HG03575 (cell line): ENCODE results near the gene ASGR2.
"Not testable (repeated sequence)": the region's sequence is repeated elsewhere in the genome, so short reads cannot be mapped to it uniquely, and the experiment has no call there.

Source experiments
- ATAC-seq: cut with Tn5 transposase; IDR thresholded peaks from one replicate; pipeline ENCODE4 v1.9.1; 2021; ENCODE audit not compliant: unreplicated experiment, insufficient number of reproducible peaks, low FRiP score; ENCODE audit errors: extremely low read depth

The ASGR2 gene, protein sequence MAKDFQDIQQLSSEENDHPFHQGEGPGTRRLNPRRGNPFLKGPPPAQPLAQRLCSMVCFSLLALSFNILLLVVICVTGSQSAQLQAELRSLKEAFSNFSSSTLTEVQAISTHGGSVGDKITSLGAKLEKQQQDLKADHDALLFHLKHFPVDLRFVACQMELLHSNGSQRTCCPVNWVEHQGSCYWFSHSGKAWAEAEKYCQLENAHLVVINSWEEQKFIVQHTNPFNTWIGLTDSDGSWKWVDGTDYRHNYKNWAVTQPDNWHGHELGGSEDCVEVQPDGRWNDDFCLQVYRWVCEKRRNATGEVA

DNA sequence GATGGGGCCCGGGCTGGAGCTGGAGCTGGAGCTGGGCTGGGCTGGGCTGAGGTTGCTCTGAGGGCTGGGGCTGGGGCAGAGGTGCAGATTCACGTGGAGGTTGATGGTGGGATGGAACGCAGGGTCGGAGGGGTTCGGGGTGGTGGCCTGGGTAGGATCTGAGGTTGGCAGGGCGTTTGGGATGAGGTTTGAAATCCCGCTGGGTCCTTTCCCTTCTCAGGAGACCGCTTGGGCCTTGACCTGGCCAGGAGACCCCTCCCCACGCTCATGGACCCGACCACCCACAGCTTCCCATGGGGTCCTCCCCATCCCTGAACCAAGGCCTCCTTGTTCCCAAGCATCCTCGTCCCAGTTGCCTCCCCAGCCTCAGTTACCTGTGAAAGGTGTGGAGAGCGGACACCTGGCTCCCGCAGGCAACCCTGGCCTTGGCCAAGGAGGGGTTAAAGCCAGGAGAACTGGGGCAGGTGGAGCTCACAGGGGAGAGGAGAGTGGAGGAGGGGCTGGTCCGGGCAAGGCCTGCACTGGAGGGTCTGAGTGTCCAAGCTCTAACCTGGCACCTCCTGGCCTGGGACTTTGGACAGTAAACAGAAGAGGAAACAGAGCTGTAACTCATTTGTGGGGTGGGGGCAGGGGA, at the start of gene ASGR2:
ASGR2 (minus strand) TSS at position 582 of the 634 bp plus-strand sequence. CDS start 582 bp downstream, outside the sequence.
- no peak for ATAC-seq

DNA sequence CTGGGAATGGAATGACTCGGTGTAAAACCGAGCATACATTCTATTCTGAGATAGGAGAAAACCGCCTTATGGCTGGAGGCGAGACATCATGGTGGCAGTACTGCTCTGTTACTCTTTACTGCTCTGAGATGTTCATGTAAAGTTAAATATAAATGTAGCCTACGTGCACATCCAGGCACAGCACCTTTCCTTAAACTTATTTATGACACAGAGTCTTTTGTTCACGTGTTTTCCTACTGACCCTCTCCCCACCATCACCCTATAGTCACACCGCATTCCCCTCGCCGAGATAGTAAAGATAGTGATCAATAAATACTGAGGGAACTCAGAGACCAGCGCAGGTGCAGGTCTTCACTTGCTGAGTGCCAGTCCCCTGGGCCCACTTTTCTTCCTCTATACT, 44.9 kb upstream of the ASGR2 start:
- ATAC-seq, result not testable (repeated sequence)

DNA sequence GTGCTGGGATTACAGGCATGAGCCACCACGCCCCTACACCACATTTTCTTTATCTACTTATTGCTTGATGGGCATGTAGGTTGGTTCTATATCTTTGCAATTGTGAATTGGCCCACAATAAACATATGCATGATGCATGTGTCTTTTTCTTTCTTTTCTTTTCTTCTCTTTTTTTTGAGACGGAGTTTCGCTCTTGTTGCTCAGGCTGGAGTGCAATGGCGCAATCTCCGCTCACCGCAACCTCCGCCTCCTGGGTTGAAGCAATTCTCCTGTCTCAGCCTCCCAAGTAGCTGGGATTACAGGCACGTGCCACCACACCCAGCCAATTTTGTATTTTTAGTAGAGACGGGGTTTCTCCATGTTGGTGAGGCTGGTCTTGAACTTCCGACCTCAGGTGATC, 43.8 kb upstream of the ASGR2 start:
- not testable (repeated sequence) for ATAC-seq

DNA sequence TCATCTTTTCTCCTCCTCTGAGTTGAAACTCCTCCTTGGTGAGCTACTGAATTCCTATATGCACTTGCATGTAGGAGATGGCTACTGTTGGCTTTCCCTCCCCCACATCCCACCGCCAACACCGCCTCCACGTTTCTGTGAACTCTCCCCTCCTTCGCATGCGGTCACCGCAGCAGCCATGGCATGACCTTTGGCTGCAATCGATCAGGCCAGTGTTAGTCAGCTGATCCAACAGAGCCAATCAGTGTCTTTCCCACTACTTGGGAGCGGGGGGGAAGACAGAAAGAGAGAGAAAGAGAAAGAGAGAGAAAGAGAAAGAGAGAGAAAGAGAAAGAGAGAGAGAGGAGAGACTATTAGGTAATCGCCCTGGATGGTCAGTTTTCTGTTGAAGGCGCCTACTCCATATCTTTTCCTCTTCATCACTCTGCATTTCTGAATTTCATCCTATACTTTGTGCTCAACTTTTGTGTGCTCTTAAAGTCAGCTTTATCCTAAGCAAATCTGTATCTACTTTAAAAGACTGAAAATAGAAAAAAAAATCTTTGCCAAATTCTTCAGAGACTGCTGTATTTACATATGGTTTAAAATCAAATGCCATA, 41.8 kb upstream of the ASGR2 start:
- no peak for ATAC-seq

DNA sequence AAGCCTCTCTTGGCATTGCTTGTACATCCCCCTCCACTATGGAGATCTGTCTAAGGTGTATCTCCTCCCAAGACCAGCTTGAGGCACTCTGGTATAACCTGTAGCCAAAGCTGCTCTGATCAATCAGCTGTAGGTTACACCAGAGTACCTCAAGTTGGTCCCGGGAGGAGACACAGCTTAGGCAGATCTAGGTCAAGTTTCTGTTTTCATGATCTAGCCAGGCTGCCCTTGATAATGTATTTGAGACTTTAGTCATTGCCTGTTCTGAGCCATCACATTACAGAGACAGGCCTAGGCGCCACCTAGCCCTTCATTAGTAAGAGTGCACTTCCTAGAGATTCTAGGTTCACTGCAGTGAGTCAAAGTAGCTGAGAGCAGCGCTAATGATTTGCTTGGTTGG, 33.1 kb upstream of the ASGR2 start:
- no peak for ATAC-seq

DNA sequence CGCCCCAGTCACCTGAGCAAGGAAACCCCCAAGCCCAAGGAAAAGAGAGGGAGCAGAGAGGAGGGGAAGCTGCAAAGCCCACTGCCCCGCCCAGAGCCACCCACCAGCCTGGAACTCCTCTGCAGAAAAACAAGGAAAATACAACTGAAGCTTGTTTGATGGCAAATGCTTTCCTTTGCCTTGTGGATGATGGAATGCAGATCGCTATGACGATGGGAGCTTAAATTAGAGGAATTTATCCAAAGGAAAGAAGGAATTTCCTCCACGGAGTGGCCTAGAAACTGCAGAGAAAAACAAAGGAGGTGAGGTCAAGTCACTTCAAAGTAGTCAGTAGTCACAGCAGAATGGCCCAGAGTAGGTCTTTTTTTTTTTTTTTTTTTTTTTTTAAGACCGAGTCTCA, 31.5 kb upstream of the ASGR2 start:
- ATAC-seq, result no peak

DNA sequence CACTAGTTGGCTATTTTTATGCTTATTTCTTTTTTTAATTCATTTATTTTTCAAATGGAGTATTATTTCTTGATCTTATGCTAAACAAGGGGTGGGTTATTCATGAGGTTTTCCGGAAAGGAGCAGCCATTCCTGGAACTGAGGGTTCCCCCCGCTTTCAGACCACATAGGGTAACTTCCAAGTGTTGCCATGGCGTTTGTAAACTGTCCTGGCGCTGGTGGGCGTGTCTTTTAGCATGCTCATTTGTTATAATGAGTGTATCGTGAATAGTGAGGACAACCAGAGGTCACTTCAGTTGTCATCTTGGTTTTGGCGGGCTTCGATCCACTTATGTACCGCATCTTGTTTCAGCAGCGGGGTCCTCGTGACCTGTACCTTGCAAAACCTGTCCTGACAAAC, 29.6 kb upstream of the ASGR2 start:
- ATAC-seq, result no peak

DNA sequence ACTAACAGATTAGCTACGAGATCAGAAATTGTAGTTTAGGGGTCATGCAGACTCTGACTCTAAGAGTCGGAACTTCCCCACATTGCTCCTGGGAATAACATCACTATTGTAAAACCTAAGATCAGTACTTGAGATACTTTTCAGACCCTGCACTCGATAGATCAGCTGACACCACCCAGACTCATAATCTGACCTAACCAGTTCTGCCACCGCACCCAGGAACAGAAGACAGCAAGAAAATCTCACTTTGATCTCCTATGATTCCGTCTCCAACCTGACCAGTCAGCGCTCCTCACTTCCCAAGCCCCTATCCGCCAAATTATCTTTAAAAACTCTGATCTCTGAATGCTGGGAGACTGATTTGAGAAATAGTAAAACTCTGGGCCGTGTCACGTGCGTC, 27.2 kb upstream of the ASGR2 start:
- no peak for ATAC-seq

DNA sequence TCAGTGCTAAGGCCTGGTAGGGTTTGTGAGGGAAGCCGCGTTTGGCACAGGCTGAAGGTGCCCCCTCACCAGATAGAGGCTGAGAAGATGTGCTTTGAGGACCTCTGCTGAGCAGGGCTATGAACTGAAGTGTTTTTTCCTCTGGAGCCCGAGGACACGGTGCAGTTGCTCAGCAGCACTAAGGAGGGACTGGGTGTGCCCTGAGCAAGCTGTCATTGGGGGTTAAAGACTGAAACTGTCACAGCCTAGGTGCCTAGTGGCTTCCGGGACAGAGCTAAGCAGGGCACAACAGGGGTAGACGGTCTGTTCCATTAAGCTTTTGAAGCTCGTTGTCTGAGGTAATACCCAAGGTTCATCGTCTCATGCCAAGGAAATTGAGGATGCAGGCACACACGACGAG, 24.8 kb upstream of the ASGR2 start:
- ATAC-seq, result no peak

DNA sequence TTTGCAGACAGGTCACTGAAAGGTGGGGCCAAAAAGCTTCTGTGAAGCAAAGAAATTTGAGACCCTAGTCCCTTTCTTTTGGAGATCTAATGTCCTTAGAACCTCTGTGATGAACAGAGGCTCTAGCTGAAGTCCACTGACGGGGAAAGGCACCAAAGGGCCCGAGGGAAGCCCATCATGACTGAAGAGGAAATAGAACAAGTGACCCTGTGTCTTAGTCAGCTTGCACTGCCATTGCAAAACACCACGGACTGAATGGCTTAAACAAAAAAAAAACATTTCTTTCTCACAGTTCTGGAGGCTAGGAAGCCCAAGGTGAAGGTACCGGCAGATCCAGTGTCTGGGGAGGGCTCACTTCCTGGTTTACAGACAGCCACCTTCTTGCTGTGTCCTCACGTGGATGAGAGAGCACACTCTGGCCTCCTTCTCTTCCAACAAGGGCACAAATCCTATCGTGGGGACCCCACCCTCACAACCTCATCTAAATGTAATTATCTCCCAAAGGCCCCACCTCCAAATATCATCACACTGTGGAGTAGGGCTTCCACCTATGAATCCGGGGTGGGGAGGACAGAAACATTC, 24.3 kb upstream of the ASGR2 start:
- no peak for ATAC-seq

DNA sequence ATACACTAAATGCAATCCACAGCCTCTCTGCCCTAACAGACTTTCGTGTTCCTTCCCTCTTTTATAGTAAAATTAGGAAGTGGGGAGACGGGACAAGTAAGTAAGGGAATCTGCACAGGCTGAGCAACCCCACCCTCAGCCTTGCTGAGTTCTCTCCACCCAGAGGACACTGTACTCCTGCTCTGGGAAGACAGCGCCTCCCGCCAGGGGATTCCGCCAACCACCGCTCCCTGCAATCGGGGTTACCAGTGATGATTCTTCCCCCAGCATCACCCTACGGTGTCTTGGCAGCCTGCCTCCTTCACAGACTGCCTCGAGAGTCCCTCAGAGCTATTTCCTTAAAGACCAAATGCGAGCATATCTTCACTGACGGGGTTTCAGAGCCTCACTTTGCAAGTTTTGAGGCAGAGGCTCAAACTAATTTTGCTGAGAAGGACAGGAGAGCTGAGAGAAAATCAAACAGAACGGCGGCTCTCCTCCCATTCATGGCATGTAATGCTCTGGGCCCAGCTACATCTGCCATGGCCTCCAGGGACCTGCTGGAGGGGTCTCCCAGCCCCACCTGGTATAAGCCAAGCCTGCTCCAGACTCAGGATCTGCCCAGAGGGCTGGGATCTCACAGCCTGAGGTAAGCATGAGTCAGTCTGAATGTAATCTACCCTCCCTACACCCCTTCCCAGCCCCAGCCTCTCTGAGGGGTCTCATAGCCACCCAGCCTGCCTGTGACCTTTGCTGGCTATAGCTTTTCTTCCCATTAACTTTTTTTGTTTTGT, 22.7 kb upstream of the ASGR2 start:
- no peak for ATAC-seq

DNA sequence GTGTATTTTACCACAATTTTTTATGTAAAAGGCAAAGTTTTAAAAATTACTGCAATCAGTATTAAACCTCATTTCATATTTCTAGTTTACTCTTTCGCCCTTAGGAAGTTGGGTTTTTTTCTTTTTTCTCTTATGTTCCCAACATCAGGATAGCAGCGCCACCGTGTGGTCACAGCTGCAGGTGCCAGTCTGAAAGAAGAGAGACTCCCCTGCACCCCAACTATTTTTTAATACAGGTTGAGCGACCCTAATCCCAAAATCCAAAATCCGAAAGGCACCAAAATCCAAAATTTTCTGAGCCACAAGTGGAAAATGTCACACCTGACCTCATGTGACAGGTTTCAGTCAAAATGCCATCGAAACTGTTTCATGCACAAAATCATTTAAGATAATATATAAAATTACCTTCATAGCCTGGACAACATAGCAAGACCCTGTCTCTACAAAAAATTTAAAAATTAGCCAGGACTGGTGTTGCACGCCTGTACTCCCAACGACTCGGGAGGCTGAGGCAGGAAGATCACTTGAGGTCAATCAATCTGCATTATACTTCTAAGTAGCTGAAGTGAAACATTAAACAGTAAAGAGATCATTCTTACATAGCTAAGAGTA, 21.8 kb upstream of the ASGR2 start:
- ATAC-seq, result no peak

DNA sequence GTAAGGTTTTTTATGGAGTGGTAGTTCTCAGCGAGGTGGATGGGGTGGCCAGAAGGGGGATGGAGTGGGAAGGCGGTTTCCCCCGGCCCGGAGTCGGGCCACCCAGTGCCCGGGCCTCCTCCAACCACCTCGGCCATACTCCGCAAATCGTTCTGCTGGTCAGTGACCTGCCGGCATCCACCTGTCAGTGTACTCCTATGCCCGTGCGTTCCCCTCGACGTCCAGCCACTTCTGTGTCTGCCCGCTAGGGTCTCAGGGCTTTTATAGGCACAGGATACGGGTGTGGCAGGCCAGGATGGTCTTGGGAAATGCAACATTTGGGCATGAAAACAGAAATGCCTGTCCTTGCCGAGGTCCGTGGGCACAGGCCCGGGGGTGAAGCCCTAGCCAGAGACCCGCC, 19.3 kb upstream of the ASGR2 start:
- ATAC-seq, result no peak

DNA sequence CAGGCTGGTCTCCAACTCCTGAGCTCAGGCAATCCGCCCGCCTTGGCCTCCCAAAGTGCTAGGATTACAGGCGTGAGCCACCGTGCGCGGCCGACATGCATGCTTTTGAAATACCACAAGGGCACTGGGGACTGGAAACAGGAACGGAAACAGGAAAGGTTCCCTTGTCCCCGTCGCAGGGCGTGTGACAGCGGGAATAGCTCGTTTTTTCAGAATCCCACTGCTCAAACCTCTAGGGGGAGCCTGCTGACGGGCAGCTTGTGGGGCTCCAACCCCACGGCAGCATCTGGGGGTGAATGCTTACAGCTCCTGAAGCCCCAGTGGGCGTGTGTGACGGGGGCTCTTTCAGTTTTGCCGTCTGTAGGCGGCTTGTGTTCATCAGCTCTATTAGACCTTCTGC, 18.8 kb upstream of the ASGR2 start:
- no peak for ATAC-seq

DNA sequence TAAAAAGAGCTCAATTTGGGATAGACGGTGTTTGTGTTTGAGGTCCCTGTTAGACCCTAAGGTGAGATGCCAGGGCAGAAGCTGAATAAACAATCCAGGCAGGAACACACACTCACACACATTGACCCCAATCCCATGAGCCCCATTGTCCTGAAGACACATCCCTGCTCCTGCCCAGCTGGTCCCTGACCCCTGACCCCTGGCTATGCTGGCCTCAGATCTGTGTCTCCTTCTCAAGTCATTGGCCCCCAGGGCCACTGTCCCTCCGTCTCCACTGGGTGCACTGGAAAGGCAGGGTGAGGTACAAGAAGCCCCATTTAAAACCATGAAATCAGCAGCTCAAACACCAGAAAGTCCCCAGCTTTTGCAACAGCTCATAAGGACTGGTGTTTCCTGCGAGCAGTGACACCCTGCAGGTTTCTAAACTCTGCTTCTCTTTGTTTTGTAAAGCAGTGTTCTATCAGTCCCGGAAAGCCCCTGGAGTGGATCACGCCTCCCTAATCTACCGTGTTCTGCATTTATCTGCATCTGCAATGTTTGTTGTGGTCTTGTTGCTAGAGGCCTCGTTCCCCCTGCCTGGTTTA, 18.0 kb upstream of the ASGR2 start:
- no peak for ATAC-seq

DNA sequence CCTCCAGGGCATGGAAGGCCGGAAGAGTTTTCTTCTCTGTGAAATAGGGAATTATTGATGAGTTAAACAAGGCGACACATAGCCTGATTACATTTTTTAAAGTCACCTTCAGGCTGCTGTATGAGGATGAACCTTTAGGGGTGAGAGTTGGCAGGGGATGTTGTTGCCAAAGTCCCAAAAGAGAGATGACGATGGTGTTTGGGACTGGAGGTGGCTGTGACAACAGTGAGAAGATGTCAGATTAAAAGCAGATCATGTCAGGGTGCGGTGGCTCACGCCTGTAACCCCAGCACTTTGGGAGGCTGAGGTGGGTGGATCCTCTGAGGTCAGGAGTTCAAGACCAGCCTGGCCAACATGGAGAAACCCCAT, 16.8 kb upstream of the ASGR2 start:
- ATAC-seq, result no peak

DNA sequence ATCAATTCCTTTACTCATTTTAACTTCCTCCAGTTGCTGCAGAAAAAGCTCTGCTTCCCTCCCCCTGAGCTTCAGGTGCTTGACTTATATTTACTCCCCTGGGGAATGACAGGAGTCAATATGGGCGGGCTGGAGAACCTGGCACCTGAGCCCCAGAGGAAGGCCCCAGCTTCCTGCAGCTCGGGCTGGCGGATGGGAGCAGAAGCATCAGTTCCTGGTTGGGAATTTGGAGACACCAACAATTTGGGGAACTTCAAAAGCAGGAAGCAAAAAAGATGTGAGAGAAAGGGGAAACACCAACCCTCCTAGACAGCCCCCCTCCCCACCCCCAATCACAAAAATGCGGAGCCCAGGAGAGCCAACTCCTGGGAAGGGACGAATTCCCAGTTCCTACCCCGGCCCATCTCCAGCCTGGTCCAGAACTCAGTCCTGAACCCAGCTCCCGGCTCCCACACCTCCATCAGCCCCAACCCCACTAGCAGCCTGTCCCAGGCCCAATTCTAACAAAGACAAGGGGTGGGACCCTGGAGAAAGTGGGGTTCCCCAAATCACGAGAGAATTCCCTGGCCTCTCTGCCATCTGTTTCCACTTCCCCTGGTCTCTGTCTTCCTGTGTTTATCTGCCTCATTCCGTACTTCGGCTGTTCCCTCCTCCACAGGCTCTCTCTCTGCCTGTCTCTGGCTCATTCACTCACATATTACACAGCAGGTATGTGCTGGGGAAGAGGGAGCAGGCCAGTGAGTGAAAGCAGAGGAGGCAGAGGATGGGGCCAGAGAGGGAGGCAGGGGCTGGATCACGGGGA, 16.2 kb upstream of the ASGR2 start:
- ATAC-seq, result no peak

DNA sequence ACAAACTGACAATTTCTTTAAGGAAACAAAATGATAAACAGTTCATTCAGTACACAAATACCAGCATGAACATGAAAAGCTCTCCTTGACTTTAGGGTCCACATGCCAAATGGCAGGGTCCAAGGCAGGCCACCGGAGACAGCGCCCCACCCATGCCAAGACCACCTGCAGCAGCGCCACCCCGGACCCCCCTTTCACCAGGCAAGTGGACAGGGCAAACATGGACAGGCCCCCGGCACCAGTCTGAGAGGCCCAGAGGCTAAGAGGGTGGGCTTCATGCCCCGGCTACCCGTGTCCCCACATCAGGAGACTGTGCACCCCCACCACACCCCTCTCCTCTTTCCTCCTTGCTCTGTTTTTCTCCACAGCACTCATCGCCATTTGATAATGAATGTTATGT, 14.7 kb upstream of the ASGR2 start:
- ATAC-seq, result no peak
